HG03457 (cell line): ENCODE data around the gene RASAL1.

ENCODE experiments used
- ATAC-seq: cut with Tn5 transposase; IDR thresholded peaks from one replicate; pipeline ENCODE4 v1.9.1; 2021; ENCODE audit warnings: moderate number of reproducible peaks; ENCODE audit not compliant: unreplicated experiment

Gene RASAL1

GRCh38 chr12:113135178-113136127, at the start of gene RASAL1:
Gene RASAL1 (minus strand): TSS chr12:113135761. CDS start chr12:113135462, 299 bp downstream.
- no peak for ATAC-seq

GRCh38 chr12:113184900-113185179, 49.3 kb upstream of the RASAL1 start:
- peak; percentile 64 for ATAC-seq

- ATAC-seq = peak; percentile 26
Measured at GRCh38 chr12:113184098-113184899, 48.7 kb upstream of the RASAL1 start.

- no peak for ATAC-seq
Measured at GRCh38 chr12:113183030-113183589, 47.5 kb upstream of the RASAL1 start.

- ATAC-seq = no peak
Measured at GRCh38 chr12:113181975-113182374, 46.4 kb upstream of the RASAL1 start.

- ATAC-seq = no peak
Measured at GRCh38 chr12:113180333-113180732, 44.8 kb upstream of the RASAL1 start.

- ATAC-seq = no peak
Measured at GRCh38 chr12:113179023-113179422, 43.5 kb upstream of the RASAL1 start.

- no peak for ATAC-seq
Measured at GRCh38 chr12:113174461-113175384, 39.2 kb upstream of the RASAL1 start.

- ATAC-seq = no peak
Measured at GRCh38 chr12:113173081-113173698, 37.6 kb upstream of the RASAL1 start.

- no peak for ATAC-seq
Measured at GRCh38 chr12:113172185-113172584, 36.6 kb upstream of the RASAL1 start.

- no peak for ATAC-seq
Measured at GRCh38 chr12:113171543-113171942, 36.0 kb upstream of the RASAL1 start.

GRCh38 chr12:113170926-113171325, 35.4 kb upstream of the RASAL1 start:
- no peak for ATAC-seq

GRCh38 chr12:113170457-113170856, 34.9 kb upstream of the RASAL1 start:
- no peak for ATAC-seq

- no peak for ATAC-seq
Measured at GRCh38 chr12:113169697-113170096, 34.1 kb upstream of the RASAL1 start.

GRCh38 chr12:113167868-113168267, 32.3 kb upstream of the RASAL1 start:
- ATAC-seq = no peak

- no peak for ATAC-seq
Measured at GRCh38 chr12:113165521-113166450, 30.2 kb upstream of the RASAL1 start.

GRCh38 chr12:113164014-113164413, 28.5 kb upstream of the RASAL1 start:
- ATAC-seq = no peak

- ATAC-seq = no peak
Measured at GRCh38 chr12:113163030-113163360, 27.4 kb upstream of the RASAL1 start.
